HepG2 (cell line): ENCODE data around the gene NFXL1. TPM values are rescaled to one million over a fixed set of nuclear protein-coding genes. Genes with fewer than 3 reads are reported as not detected.

Source experiments
- ATAC-seq: fragments of 200-7000 bp; cut with Tn5 transposase; 3 replicates; pipeline ENCODE4 v1.9.1; 2020; ENCODE audit warnings: mild to moderate bottlenecking, moderate library complexity
- Bru-seq: library from RNA; stranded (reverse); fragments of 400-500 nt; gene quantifications from one replicate; lab custom pipeline; 2021; lab: Mats Ljungman, UMichigan
- BruChase-seq, 2 experiments: library from RNA; stranded (reverse); fragments of 400-500 nt; gene quantifications; one replicate each; lab custom pipeline; 2021; lab: Mats Ljungman, UMichigan
- BruUV-seq: library from RNA; stranded (reverse); fragments of 400-500 nt; replicated peaks from 2 replicates; lab custom pipeline; 2021; lab: Mats Ljungman, UMichigan
- CTCF ChIA-PET: fragments of 300-600 bp; formaldehyde crosslinking; extraction: SDS; loops from one replicate; lab custom pipeline; 2021; ENCODE audit warnings: low total read pairs, inconsistent platforms, low intra/inter-chr PET ratio; lab: Yijun Ruan, JAX
- POLR2A ChIA-PET: fragments of 350-600 bp; sonication (Branson Sonifier 250); formaldehyde crosslinking; loops from one replicate; lab custom pipeline; 2020; ENCODE audit warnings: antibody characterized with exemption, inconsistent platforms; lab: Yijun Ruan, JAX
- DNase-seq: peaks from one replicate; pipeline ENCODE4 v3.0.0-alpha.2; 2015; ENCODE audit warnings: low spot score
- FAIRE-seq: peaks from 3 replicates; lab custom pipeline; 2011; peaks lifted over from hg19 to GRCh38; lab: Jason Lieb, UNC
- H2AFZ ChIP-seq: one replicate; pipeline ENCODE4 v1.6.1; 2011; ENCODE audit warnings: low read length, inconsistent platforms
- H3K27ac ChIP-seq: fragments of 300-600 bp; 3 replicates; pipeline ENCODE4 v1.8.0; 2011; ENCODE audit warnings: mixed run types, mild to moderate bottlenecking, mixed read lengths, low read length, inconsistent platforms; ENCODE audit not compliant: insufficient read depth; ENCODE audit errors: extremely low read length
- H3K27me3 ChIP-seq, 2 experiments: fragments of 200-600 bp in 1 of 2; 2 replicates in 1 of 2; 3 replicates in 1 of 2; pipeline versions ENCODE4 v1.6.0 to v1.8.0; 2011; ENCODE audit warnings: low read length in 2 of 2, mild to moderate bottlenecking in 2 of 2, moderate library complexity in 2 of 2, inconsistent platforms in 1 of 2; ENCODE audit not compliant: insufficient read depth in 2 of 2, control insufficient read depth in 1 of 2
- H3K36me3 ChIP-seq, 2 experiments: fragments of 200-600 bp in 1 of 2; replicated peaks in 1 of 2; 2 replicates in 1 of 2; 3 replicates in 1 of 2; pipeline versions ENCODE4 v1.5.1 to v1.8.0; 2011; ENCODE audit warnings: low read length in 2 of 2, inconsistent platforms in 1 of 2; ENCODE audit not compliant: insufficient read depth in 2 of 2, control insufficient read depth in 1 of 2
- H3K4me1 ChIP-seq: 2 replicates; pipeline ENCODE4 v1.5.1; 2012; ENCODE audit warnings: low read length, inconsistent platforms; ENCODE audit not compliant: insufficient read depth
- H3K4me2 ChIP-seq: 2 replicates; pipeline ENCODE4 v1.6.0; 2011; ENCODE audit warnings: low read depth, low read length, inconsistent platforms
- H3K4me3 ChIP-seq, 3 experiments: fragments of 200-600 bp in 1 of 3; sonication (generic), shearing (Covaris generic) in 1 of 3; replicated peaks in 1 of 3; 2 replicates each; pipeline ENCODE4 v1.5.1; 2011 to 2016; ENCODE audit warnings: low read length in 3 of 3, inconsistent platforms in 2 of 3, low read depth in 2 of 3, mild to moderate bottlenecking in 2 of 3, control low read depth in 1 of 3, mixed read lengths in 1 of 3; ENCODE audit not compliant: insufficient read depth in 1 of 3
- H3K79me2 ChIP-seq: one replicate; pipeline ENCODE4 v1.6.1; 2011; ENCODE audit warnings: low read length, inconsistent platforms; ENCODE audit not compliant: insufficient read depth
- H3K9ac ChIP-seq: 2 replicates; pipeline ENCODE4 v1.6.0; 2011; ENCODE audit warnings: mild to moderate bottlenecking, low read depth, low read length, inconsistent platforms; ENCODE audit not compliant: insufficient read depth
- H3K9me3 ChIP-seq: 2 replicates; pipeline ENCODE4 v1.5.1; 2012; ENCODE audit warnings: mild to moderate bottlenecking, low read length
- H4K20me1 ChIP-seq: 2 replicates; pipeline ENCODE4 v1.6.0; 2011; ENCODE audit warnings: inconsistent platforms, mild to moderate bottlenecking, low read length, moderate library complexity; ENCODE audit not compliant: insufficient read depth
- BCL6 ChIP-seq: IDR thresholded peaks from 2 replicates; pipeline ENCODE4 v1.6.1; 2016; ENCODE audit warnings: missing genetic modification reagents, missing compliant biosample characterization
- GATAD1 ChIP-seq: IDR thresholded peaks from 2 replicates; pipeline ENCODE4 v1.6.1; 2016; ENCODE audit warnings: missing genetic modification reagents, missing compliant biosample characterization
- KAT2B ChIP-seq: fragments of 150-350 bp; IDR thresholded peaks from 2 replicates; pipeline ENCODE4 v1.6.1; 2014; ENCODE audit warnings: low read depth, low read length, borderline replicate concordance
- NRL ChIP-seq: sonication (generic); formaldehyde crosslinking; IDR thresholded peaks from 2 replicates; pipeline ENCODE4 v1.5.0; 2020; ENCODE audit warnings: missing genetic modification reagents, mild to moderate bottlenecking, moderate library complexity, borderline replicate concordance
- POLR2A ChIP-seq, 2 experiments: IDR thresholded peaks; 2 replicates each; pipeline ENCODE4 v1.6.1; 2011; ENCODE audit warnings: low read depth in 2 of 2, low read length in 2 of 2, mild to moderate bottlenecking in 1 of 2, moderate library complexity in 1 of 2; ENCODE audit not compliant: insufficient read depth in 1 of 2
- SP4 ChIP-seq: sonication (generic); formaldehyde crosslinking; IDR thresholded peaks from 2 replicates; pipeline ENCODE4 v1.8.1; 2023; ENCODE audit warnings: mild to moderate bottlenecking, missing genetic modification reagents
- ZNF501 ChIP-seq: sonication (generic); formaldehyde crosslinking; IDR thresholded peaks from 2 replicates; pipeline ENCODE4 v1.5.1; 2020; ENCODE audit warnings: mild to moderate bottlenecking, moderate library complexity, missing genetic modification reagents
- ZSCAN9 ChIP-seq: IDR thresholded peaks from 2 replicates; pipeline ENCODE4 v1.6.1; 2016; ENCODE audit warnings: borderline replicate concordance
- WGBS: methylation state at CpG from one replicate; pipeline ENCODE4 v1.1.6; 2017; ENCODE audit warnings: low lambda C conversion rate; 5-methylcytosine and 5-hydroxymethylcytosine counted together
- in situ Hi-C: cut with HindIII; loops from 2 replicates; pipeline ENCODE4 v1.10.0; 2017; ENCODE audit warnings: low pct_unique_long_range_greater_than_20kb; ENCODE audit not compliant: extremely low pct_ligation_motif_present
- intact Hi-C: fragments of 100-400 bp; cut with micrococcal nuclease; formaldehyde crosslinking; loops from one replicate; pipeline ENCODE4 v1.10.0; 2022; ENCODE audit not compliant: unreplicated experiment
- long read RNA-seq, 2 experiments: library from RNA in 1 of 2; library from polyadenylated mRNA in 1 of 2; stranded (forward) in 1 of 2; unstranded in 1 of 2; transcript quantifications; one replicate each; pipeline ENCODE4 v2.0.0, GENCODE V29; 2019 to 2022
- polyA minus RNA-seq, 3 experiments: library from RNA; depleted of rRNA, polyadenylated mRNA; stranded (reverse); fragments of >200 nt; gene quantifications; 2 replicates each; pipeline ENCODE4 v1.2.3, GENCODE V29; 2011; ENCODE audit warnings: low replicate concordance in 1 of 3
- polyA plus RNA-seq, 8 experiments: library from polyadenylated mRNA; depleted of rRNA in 3 of 8; stranded (reverse) in 7 of 8; unstranded in 1 of 8; fragments of >200 nt; fragmentation: Illumina TruSeq in 4 of 8; extraction: Trizol in 4 of 8; gene quantifications; 2 replicates each; pipeline versions ENCODE4 v1.2.1 to v1.2.3, GENCODE V29; 2011 to 2016; ENCODE audit warnings: low read depth in 4 of 8, missing spikeins in 1 of 8, mixed read lengths in 1 of 8; ENCODE audit not compliant: insufficient read depth in 1 of 8
- total RNA-seq, 5 experiments: library from RNA; depleted of rRNA; stranded (reverse); fragments of >200 nt; fragmentation: Illumina TruSeq; extraction: Trizol; gene quantifications; 2 replicates each; pipeline ENCODE4 v1.2.3, GENCODE V29; 2016; ENCODE audit warnings: low read depth in 1 of 5
- TF ChIP-seq, protein P1 (sequence below): sonication (generic); formaldehyde crosslinking; IDR thresholded peaks from 2 replicates; pipeline ENCODE4 v1.4.0; 2020; ENCODE audit warnings: missing genetic modification reagents, low read depth, mild to moderate bottlenecking, borderline replicate concordance
- TF ChIP-seq, protein P2 (sequence below): sonication (generic); formaldehyde crosslinking; IDR thresholded peaks from 2 replicates; pipeline ENCODE4 v1.5.1; 2020; ENCODE audit warnings: mild to moderate bottlenecking, missing genetic modification reagents
- TF ChIP-seq, protein P3 (sequence below): sonication (generic); formaldehyde crosslinking; IDR thresholded peaks from 2 replicates; pipeline ENCODE4 v1.5.0; 2020; ENCODE audit warnings: mild to moderate bottlenecking, missing genetic modification reagents, moderate library complexity

The NFXL1 gene
- total RNA-seq (2016; rRNA removed; fragmentation: Illumina TruSeq; extraction: Trizol): 18.6 and 22.6 TPM in 2 replicates
- 10.5 and 12.7 TPM in 2 replicates for total RNA-seq (2016; cell fraction: cytosol; rRNA removed; fragmentation: Illumina TruSeq; extraction: Trizol; ENCODE audit: low read depth)
- total RNA-seq (2016; cell fraction: insoluble cytoplasmic fraction; rRNA removed; fragmentation: Illumina TruSeq; extraction: Trizol): 21.5 and 21.9 TPM in 2 replicates
- 11.1 and 13.0 TPM in 2 replicates for total RNA-seq (2016; cell fraction: membrane; rRNA removed; fragmentation: Illumina TruSeq; extraction: Trizol)
- total RNA-seq (2016; cell fraction: nucleus; rRNA removed; fragmentation: Illumina TruSeq; extraction: Trizol): 38.2 and 38.6 TPM in 2 replicates
- 11.5 and 12.0 TPM in 2 replicates for polyA plus RNA-seq (2011; rRNA removed)
- 5.5 and 7.4 TPM in 2 replicates for polyA plus RNA-seq (2011; cell fraction: cytosol; rRNA removed)
- 22.5 and 23.4 TPM in 2 replicates for polyA plus RNA-seq (2011; cell fraction: nucleus; rRNA removed)
- 8.7 and 9.1 TPM in 2 replicates for polyA plus RNA-seq (2012)
- 1.2 and 1.5 TPM in 2 replicates for polyA plus RNA-seq (2016; cell fraction: cytosol; fragmentation: Illumina TruSeq; extraction: Trizol; ENCODE audit: low read depth)
- 17.3 and 18.1 TPM in 2 replicates for polyA plus RNA-seq (2016; cell fraction: insoluble cytoplasmic fraction; fragmentation: Illumina TruSeq; extraction: Trizol; ENCODE audit: low read depth)
- 2.8 and 2.9 TPM in 2 replicates for polyA plus RNA-seq (2016; cell fraction: membrane; fragmentation: Illumina TruSeq; extraction: Trizol; ENCODE audit: low read depth)
- 34.3 and 36.7 TPM in 2 replicates for polyA plus RNA-seq (2016; cell fraction: nucleus; fragmentation: Illumina TruSeq; extraction: Trizol; ENCODE audit: insufficient read depth, low read depth)
- 23.7 and 24.6 TPM in 2 replicates for polyA minus RNA-seq (2011; rRNA and poly(A)+ RNA removed; ENCODE audit: low replicate concordance)
- 14.9 and 17.5 TPM in 2 replicates for polyA minus RNA-seq (2011; cell fraction: cytosol; rRNA and poly(A)+ RNA removed)
- polyA minus RNA-seq (2011; cell fraction: nucleus; rRNA and poly(A)+ RNA removed): 87.3 and 107 TPM in 2 replicates
- percentile 90 among the genes with signal in this experiment for Bru-seq, nascent RNA
- BruChase-seq, experiment 1, labeled RNA remaining after a 6-hour chase: percentile 77 among the genes with signal in this experiment
- BruChase-seq, experiment 2, labeled RNA remaining after a 2-hour chase: percentile 85 among the genes with signal in this experiment
- long read RNA-seq, experiment 1, partial matches to known transcripts: 3 of 3 reads
- long read RNA-seq, experiment 1, other reads (novel, unspliced or antisense): 0 of 3 reads
- long read RNA-seq, experiment 2, partial matches to known transcripts: 2 of 12 reads
- long read RNA-seq, experiment 2, other reads (novel, unspliced or antisense): 9 of 12 reads

DNA sequence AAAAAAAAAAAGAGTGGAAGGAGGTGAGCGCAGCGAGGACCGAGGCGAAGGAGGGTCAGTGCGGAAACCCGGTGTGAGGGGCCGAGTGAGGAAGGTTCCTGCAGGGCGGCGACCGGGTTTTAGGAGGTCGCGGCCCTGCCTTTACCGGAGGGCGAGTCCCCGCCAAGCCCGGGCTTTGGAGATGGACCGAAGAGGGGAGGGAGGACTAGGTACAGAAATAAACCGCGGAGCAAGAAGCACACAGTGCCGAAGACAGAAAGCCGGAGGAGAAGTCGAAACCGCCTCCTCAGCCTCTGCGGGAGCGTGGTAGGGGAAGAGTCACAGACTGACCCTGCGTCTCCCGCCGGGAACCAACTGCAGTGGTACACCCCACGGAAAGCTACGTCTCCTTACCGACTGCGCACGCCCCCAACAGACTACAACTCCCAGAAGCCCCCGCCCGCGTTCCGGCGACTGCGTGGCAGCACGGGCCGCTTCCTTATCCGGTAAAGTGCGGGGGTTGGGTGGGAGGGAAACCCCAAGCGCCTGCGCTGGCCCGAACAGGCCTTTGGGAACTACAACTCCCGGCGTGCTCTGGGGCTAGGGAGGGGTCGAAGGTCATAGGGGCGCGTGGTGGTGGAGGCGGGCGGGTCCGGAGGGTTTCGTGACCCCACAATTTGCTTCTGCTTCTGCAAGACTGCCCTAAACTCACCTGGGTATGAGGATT is at the start of gene NFXL1:
Gene NFXL1, minus strand, starts transcription at position 364 of the 706 bp plus-strand sequence. CDS start 380 bp downstream, outside the sequence.
- Histone ChIP-seq H3K4me1 (peaks cover 40% of the 10 kb centered on the region), H3K4me2 (peak within 1 kb of the TSS; percentile 98), H3K27ac (peak within 1 kb of the TSS; percentile 87), H3K27me3 (no peaks in the 10 kb centered on the region; a peak in 1 of 5 replicates), H3K9ac (peak within 1 kb of the TSS; percentile 85), H3K79me2 (peaks cover 45% of the 10 kb centered on the region), H4K20me1 (peaks cover 11% of the 10 kb centered on the region; the same call in 1 of the 2 replicates), H3K36me3 (peaks cover 1 to 6% of the 10 kb centered on the region in 2 experiments; a peak in 2 of 5 replicates), H3K9me3 (no peaks in the 10 kb centered on the region), H2AFZ (peak within 1 kb of the TSS; percentile 100), H3K4me3 (peak within 1 kb of the TSS; percentile 80 to 96 (median 96))
- in situ Hi-C loops: no loop called here
- DNase-seq: peak; percentile 95
- 3% methylated on average over 38 of the region's 55 CpGs for WGBS
- intact Hi-C loops: loop anchor here (5.0 kb wide), 3 partner anchors 37 to 103 kb away; partner anchors contain the start of genes CNGA1, CORIN and NIPAL1
- peak; percentile 97 for ATAC-seq
- FAIRE-seq: peak; percentile 60
- ChIA-PET CTCF (no interaction called here), POLR2A (interaction anchor here (0.6 to 1.4 kb wide), 4 partner anchors 11 to 129 kb away, joined by 3 to 5 read pairs (median 4); no protein-coding TSS in a partner anchor)
- BruUV-seq: no TSS peak
- TF ChIP-seq BCL6 (CRISPR knock-in tag) (no peak), SP4 (0 out of 2 replicates have a peak, but pooled peaks have one; percentile 13), POLR2A (IDR thresholded peaks at IDR 0.05; ENCODE audit: insufficient read depth in 1 of 2, low read depth in 2 of 2, low read length in 2 of 2) (peak; percentile 97 to 98), ZNF501 (CRISPR knock-in tag) (peak; percentile 63), KAT2B (no peak), ZSCAN9 (0 out of 2 replicates have a peak, but pooled peaks have one; percentile 33), NRL (CRISPR knock-in tag) (peak; percentile 55; the same call in 1 of the 2 replicates), GATAD1 (CRISPR knock-in tag) (peak; percentile 67; the same call in 1 of the 2 replicates)
- TF ChIP-seq, protein P1, sequence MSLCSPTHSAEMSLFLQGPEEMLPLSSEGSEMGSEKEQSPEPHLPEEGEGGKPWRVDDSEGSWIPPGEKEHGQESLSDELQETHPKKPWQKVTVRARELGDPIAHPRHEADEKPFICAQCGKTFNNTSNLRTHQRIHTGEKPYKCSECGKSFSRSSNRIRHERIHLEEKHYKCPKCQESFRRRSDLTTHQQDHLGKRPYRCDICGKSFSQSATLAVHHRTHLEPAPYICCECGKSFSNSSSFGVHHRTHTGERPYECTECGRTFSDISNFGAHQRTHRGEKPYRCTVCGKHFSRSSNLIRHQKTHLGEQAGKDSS: 0 out of 2 replicates have a peak, but pooled peaks have one; percentile 4
- TF ChIP-seq, protein P2, sequence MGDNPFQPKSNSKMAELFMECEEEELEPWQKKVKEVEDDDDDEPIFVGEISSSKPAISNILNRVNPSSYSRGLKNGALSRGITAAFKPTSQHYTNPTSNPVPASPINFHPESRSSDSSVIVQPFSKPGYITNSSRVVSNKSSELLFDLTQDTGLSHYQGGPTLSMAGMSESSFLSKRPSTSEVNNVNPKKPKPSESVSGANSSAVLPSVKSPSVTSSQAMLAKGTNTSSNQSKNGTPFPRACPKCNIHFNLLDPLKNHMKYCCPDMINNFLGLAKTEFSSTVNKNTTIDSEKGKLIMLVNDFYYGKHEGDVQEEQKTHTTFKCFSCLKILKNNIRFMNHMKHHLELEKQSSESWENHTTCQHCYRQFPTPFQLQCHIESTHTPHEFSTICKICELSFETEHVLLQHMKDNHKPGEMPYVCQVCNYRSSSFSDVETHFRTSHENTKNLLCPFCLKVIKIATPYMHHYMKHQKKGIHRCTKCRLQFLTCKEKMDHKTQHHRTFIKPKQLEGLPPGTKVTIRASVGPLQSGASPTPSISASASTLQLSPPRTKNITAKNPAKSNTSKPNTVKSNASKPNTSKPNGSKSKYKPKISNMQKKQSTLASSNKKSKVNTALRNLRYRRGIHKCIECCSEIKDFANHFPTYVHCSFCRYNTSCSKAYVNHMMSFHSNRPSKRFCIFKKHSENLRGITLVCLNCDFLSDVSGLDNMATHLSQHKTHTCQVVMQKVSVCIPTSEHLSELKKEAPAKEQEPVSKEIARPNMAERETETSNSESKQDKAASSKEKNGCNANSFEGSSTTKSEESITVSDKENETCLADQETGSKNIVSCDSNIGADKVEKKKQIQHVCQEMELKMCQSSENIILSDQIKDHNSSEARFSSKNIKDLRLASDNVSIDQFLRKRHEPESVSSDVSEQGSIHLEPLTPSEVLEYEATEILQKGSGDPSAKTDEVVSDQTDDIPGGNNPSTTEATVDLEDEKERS (CRISPR knock-in tag): 0 out of 2 replicates have a peak, but pooled peaks have one; percentile 63
- TF ChIP-seq, protein P3, sequence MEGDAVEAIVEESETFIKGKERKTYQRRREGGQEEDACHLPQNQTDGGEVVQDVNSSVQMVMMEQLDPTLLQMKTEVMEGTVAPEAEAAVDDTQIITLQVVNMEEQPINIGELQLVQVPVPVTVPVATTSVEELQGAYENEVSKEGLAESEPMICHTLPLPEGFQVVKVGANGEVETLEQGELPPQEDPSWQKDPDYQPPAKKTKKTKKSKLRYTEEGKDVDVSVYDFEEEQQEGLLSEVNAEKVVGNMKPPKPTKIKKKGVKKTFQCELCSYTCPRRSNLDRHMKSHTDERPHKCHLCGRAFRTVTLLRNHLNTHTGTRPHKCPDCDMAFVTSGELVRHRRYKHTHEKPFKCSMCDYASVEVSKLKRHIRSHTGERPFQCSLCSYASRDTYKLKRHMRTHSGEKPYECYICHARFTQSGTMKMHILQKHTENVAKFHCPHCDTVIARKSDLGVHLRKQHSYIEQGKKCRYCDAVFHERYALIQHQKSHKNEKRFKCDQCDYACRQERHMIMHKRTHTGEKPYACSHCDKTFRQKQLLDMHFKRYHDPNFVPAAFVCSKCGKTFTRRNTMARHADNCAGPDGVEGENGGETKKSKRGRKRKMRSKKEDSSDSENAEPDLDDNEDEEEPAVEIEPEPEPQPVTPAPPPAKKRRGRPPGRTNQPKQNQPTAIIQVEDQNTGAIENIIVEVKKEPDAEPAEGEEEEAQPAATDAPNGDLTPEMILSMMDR: no peak
